HG03045 (cell line): ENCODE measurements around the gene ATP8A1.
"Not testable (repeated sequence)": the region's sequence is repeated elsewhere in the genome, so short reads cannot be mapped to it uniquely, and the experiment has no call there.

Source experiments
- ATAC-seq: cut with Tn5 transposase; IDR thresholded peaks from one replicate; pipeline ENCODE4 v1.9.1; 2021; ENCODE audit warnings: mild to moderate bottlenecking, moderate library complexity; ENCODE audit not compliant: unreplicated experiment

Gene ATP8A1

DNA sequence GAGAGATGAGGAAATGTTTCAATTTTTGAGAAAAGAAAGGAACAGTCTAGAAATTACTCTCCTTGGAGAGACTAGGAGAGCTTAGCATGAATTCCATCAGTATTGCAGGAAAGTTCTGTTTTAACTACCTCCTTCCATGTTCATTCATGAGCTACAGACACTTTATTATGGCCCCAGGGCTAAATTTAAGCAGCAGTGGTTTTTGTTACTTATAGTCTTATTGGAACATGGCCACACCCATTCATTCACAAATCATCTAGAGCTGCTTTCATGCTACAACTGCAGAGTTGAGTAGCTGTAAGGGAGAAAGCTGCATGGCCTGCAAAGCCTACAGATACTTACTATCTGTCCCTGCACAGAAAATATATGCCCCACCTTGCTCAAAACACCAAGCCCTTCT lies 178.0 kb downstream of the ATP8A1 start:
- no peak for ATAC-seq

GRCh38 chr4:42478509-42478908 lies 178.4 kb downstream of the ATP8A1 start:
- peak; percentile 48 for ATAC-seq

DNA sequence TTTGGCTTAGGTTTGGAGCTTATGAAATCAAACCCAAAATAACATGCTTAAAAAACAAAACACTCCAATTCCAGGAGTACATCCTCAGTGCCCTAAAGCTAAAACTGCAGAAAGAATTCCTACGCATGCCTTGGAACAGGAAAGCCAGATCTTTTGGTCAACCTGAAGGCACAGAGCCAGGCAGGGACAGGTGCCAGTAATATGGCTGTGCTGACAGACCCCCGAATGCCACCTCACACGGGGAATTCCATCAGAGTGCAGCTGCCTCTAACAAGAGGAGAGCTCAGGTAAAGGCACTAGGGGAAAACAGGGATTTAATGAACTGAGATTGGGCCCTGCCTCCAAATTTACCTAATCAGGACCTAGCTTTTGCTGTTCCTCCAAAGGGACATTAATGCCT lies 182.5 kb downstream of the ATP8A1 start:
- ATAC-seq = no peak

DNA sequence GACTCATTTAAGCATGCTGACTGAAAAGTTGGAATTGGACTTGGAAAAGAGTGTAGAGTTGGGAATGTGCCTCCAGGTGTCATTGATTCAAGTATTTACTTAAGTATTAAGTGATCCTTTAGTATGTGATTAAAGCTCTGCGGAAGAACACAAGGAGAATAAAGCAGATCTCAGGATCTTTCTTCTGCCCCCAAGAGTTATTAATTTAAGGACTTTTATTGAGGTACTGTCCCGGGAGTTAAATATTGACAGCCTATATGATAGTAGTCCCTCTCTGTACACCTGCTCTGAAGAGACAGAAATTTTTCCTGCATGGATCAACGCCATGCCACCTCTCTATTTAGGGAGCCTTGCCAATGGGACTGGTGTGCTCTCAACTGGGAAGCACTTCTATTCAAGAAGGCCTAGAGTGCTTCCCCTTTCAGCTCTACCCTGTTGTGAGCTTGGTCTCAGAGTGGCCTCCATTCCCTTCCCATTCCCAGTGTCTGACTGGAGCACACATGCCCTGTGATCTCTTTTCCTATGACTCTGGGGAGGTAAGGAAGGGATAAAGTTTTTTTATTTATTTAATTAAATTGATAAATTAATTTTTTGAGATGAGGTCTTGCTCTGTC lies 183.7 kb downstream of the ATP8A1 start:
- ATAC-seq = no peak

DNA sequence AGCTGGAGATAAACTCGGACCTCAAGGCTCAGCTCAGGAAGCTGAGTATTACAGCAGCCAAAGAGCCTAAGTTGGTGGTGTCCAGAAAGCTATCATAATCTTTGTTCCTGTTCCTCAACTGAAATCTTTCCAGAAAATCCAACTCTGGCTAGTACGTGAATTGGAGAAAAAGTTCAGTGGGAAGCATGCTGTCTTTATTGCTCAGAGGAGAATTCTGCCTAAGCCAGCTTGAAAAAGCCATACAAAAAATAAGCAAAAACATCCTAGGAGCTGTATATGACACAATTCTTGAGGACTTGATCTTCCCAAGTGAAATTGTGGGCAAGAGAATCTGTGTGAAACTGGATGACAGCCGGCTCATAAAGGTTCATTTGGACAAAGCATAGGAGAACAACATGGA lies 185.0 kb downstream of the ATP8A1 start:
- ATAC-seq = no peak

DNA sequence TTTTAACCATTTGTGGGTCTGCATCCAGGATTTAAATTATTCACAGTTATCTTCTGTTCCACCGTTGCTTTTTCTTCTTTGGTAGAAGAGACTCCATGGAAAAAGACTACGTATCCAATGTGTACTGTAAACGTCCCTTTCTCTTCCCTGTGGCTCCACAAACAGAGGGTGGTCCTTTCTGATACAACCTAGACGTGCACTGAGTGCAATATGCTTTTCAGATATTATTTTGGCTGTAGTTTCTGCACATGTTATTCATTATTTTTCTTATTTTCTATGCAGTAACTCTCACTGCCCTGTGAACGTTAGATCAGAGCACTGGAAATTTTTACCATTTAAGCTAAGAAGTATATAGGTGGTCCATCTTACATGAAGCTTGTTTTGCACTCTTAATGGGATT lies 186.9 kb downstream of the ATP8A1 start:
- no peak for ATAC-seq

DNA sequence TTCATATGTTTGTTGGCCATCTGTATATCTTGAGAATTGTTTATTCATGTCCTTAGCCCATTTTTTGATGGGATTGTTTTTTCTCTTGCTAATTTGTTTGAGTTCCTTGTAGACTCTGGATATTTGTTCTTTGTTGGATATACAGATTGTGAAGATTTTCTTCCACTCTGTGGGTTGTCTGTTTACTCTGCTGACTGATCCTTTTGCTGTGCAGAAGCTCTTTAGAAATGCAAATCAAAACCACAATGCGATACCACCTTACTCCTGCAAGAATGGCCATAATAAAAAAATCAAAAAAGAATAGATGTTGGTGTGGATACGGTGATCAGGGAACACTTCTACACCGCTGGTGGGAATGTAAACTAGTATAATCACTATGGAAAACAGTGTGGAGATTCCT lies 189.1 kb downstream of the ATP8A1 start:
- not testable (repeated sequence) for ATAC-seq

- ATAC-seq = no peak
These were observed 190.5 kb downstream of the ATP8A1 start for GRCh38 chr4:42466273-42466844.

- no peak for ATAC-seq
These were observed 192.3 kb downstream of the ATP8A1 start for GRCh38 chr4:42464550-42465094.

- not testable (repeated sequence) for ATAC-seq
These were observed 195.7 kb downstream of the ATP8A1 start for GRCh38 chr4:42461216-42461615.

GRCh38 chr4:42460043-42460442 lies 196.9 kb downstream of the ATP8A1 start:
- peak; percentile 95 for ATAC-seq

GRCh38 chr4:42458657-42459056 lies 198.2 kb downstream of the ATP8A1 start:
- no peak for ATAC-seq

DNA sequence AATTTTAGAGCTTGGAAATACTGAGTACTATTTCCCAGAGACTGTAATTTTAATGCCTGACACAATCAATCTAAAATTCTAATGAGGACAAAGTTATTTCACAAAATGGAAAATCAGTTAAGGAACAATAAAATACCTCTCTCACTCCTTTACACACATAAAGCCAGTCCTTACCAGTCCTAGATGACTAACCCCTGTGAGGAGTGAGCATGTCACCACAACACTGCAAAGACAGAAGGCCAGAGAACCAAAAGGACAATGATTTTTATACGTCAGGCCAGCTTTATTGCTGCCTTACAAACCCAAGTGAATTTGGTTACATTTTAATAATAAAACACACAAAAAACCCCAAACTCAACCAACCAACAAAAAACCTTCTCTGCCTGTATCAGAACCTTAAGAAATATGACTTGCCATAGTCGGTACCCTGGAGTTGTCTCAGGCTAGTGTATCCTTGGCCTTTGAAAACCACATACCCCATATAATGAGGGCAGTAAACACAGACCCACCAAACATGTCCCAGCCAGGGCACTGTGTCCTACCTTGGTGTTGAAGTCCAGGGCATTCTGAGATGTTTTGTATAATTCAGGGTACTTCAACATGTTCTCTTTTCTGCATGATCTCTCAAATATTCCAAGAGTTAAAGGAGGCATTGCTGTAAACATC lies 202.0 kb downstream of the ATP8A1 start:
- ATAC-seq = no peak

- peak; percentile 69 for ATAC-seq
These were observed 203.3 kb downstream of the ATP8A1 start for GRCh38 chr4:42453612-42454011.

DNA sequence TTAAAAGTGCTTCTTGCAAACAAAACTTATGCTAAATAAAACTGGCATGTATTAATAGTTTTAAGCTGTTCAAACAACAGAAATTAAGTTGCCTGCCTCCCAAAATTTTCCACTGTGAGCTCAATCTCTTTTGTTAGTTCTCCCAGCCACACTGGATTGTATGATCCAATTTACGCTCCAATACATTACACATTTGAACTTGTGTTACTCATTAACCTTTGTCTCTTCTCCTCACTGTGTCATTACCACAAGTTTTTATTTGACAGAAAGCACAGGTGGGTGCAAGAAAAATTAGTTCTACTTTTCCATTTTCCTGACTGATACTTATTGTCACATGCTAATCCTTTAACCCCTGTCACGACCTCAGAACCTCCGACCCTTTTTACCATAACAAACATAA lies 204.1 kb downstream of the ATP8A1 start:
- ATAC-seq = no peak

GRCh38 chr4:42446823-42447222 lies 210.1 kb downstream of the ATP8A1 start:
- no peak for ATAC-seq

DNA sequence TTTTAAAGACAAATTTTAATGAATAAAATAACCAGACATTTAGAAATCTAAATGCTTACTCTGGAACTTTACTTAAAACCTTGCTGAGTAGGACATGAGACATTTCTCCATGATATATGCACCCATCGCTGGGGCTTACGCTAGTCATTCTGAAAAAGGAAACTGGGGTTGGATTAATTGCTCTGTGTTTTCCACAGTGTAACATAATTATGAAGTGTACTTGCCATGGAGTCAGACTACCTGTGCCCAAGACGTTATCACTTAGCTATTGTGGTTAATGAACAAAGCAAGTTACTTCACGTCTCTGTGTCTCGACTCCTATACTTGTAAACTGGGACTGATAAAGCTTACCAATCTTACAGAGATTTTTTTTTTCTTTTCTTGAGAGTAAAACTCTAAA lies 211.9 kb downstream of the ATP8A1 start:
- no peak for ATAC-seq

- ATAC-seq = no peak
These were observed 214.3 kb downstream of the ATP8A1 start for GRCh38 chr4:42442601-42443000.

DNA sequence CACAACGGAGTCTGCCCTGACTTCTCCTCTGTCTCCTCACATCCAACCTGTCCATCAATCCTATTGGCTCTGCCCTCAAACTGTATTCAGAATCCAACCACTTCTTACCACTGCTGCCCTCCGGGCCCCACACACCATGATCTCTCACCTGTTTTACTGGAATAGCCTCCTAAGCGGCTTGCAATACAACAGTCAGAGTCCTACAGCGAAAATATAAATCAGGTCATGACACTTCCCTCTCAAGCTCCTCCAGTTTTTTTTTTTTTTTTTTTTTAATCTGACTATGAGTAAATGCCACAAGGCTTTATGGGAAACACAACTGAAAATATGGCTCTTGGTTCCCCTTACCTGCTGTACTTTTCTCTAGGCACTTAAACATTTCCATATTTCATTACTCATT lies 216.8 kb downstream of the ATP8A1 start:
- no peak for ATAC-seq

GRCh38 chr4:42436928-42437565 lies 219.9 kb downstream of the ATP8A1 start:
- no peak for ATAC-seq

GRCh38 chr4:42428036-42428435 lies 228.9 kb downstream of the ATP8A1 start:
- ATAC-seq = no peak
